SK-N-SH treated with all-trans-retinoic acid at 6 μM for 48 hours (cell line): ENCODE measurements around the gene TSPO.

Source experiments
- ATAC-seq: fragments of 200-7000 bp; cut with Tn5 transposase; 3 replicates; pipeline ENCODE4 v1.9.1; 2020; ENCODE audit warnings: mild to moderate bottlenecking, moderate library complexity
- ARNTL ChIP-seq: fragments of 450-650 bp; formaldehyde crosslinking; IDR thresholded peaks from 2 replicates; pipeline ENCODE4 v1.5.0; 2020; ENCODE audit warnings: low read depth, mild to moderate bottlenecking, moderate library complexity, borderline replicate concordance
- BACH2 ChIP-seq: fragments of 250-450 bp; sonication (Bioruptor Pico); IDR thresholded peaks from 2 replicates; pipeline ENCODE4 v1.9.0; 2021; ENCODE audit warnings: mild to moderate bottlenecking, borderline replicate concordance
- CSDC2 ChIP-seq: fragments of 250-450 bp; sonication (Bioruptor Pico); IDR thresholded peaks from 2 replicates; pipeline ENCODE4 v1.5.0; 2020; ENCODE audit warnings: mild to moderate bottlenecking, moderate library complexity
- ESRRG ChIP-seq: fragments of 250-450 bp; sonication (Bioruptor Pico); IDR thresholded peaks from 2 replicates; pipeline ENCODE4 v1.6.1; 2021; ENCODE audit warnings: mild to moderate bottlenecking
- GLIS3 ChIP-seq: fragments of 250-450 bp; sonication (Bioruptor Pico); IDR thresholded peaks from 2 replicates; pipeline ENCODE4 v1.5.0; 2020; ENCODE audit warnings: mild to moderate bottlenecking, moderate library complexity
- OSR1 ChIP-seq: fragments of 250-450 bp; sonication (Bioruptor Pico); IDR thresholded peaks from 2 replicates; pipeline ENCODE4 v1.8.0; 2022; ENCODE audit warnings: moderate library complexity, mild to moderate bottlenecking, inconsistent platforms
- POU6F1 ChIP-seq: fragments of 250-450 bp; sonication (Bioruptor Pico); IDR thresholded peaks from 2 replicates; pipeline ENCODE4 v1.8.0; 2021; ENCODE audit warnings: low read depth, mild to moderate bottlenecking, moderate library complexity, borderline replicate concordance
- PPARA ChIP-seq: fragments of 250-450 bp; sonication (Bioruptor Pico); IDR thresholded peaks from 2 replicates; pipeline ENCODE4 v1.5.0; 2020; ENCODE audit warnings: mild to moderate bottlenecking, borderline replicate concordance
- RARB ChIP-seq: fragments of 250-450 bp; sonication (Bioruptor Pico); IDR thresholded peaks from 2 replicates; pipeline ENCODE4 v1.8.0; 2021; ENCODE audit warnings: mild to moderate bottlenecking, moderate library complexity
- TCF4 ChIP-seq: fragments of 250-450 bp; sonication (Bioruptor Pico); IDR thresholded peaks from 2 replicates; pipeline ENCODE4 v1.8.0; 2021; ENCODE audit warnings: mild to moderate bottlenecking, moderate library complexity, borderline replicate concordance
- TOX ChIP-seq: fragments of 250-450 bp; sonication (Bioruptor Pico); IDR thresholded peaks from 2 replicates; pipeline ENCODE4 v1.8.0; 2021; ENCODE audit warnings: mild to moderate bottlenecking, moderate library complexity, borderline replicate concordance
- ZC3H10 ChIP-seq: fragments of 250-450 bp; sonication (Bioruptor Pico); IDR thresholded peaks from 2 replicates; pipeline ENCODE4 v1.5.1; 2021; ENCODE audit warnings: mild to moderate bottlenecking, moderate library complexity
- ZFP3 ChIP-seq: fragments of 250-450 bp; sonication (Bioruptor Pico); IDR thresholded peaks from 2 replicates; pipeline ENCODE4 v1.5.0; 2020; ENCODE audit warnings: mild to moderate bottlenecking, moderate library complexity
- ZNF565 ChIP-seq: fragments of 450-650 bp; formaldehyde crosslinking; conservative IDR thresholded peaks from 2 replicates; pipeline ENCODE4 v1.5.0; 2020; ENCODE audit warnings: low read depth, mild to moderate bottlenecking, moderate library complexity
- ZNF8 ChIP-seq: fragments of 450-650 bp; formaldehyde crosslinking; IDR thresholded peaks from 2 replicates; pipeline ENCODE4 v1.5.0; 2020; ENCODE audit warnings: mild to moderate bottlenecking, moderate library complexity
- TF ChIP-seq, protein P1 (sequence below): fragments of 250-450 bp; sonication (Bioruptor Pico); IDR thresholded peaks from 2 replicates; pipeline ENCODE4 v1.5.1; 2020; ENCODE audit warnings: low read depth, mild to moderate bottlenecking, moderate library complexity
- TF ChIP-seq, protein P2 (sequence below): fragments of 250-450 bp; sonication (Bioruptor Pico); IDR thresholded peaks from 2 replicates; pipeline ENCODE4 v1.5.1; 2021; ENCODE audit warnings: mild to moderate bottlenecking, moderate library complexity
- TF ChIP-seq, protein P3 (sequence below): fragments of 250-450 bp; sonication (Bioruptor Pico); IDR thresholded peaks from 2 replicates; pipeline ENCODE4 v1.8.0; 2020; ENCODE audit warnings: mild to moderate bottlenecking, moderate library complexity, borderline replicate concordance

The TSPO gene

GRCh38 chr22:43134553-43134952 is 16.8 kb upstream of the TSPO start:
- TF ChIP-seq ZFP3 (CRISPR knock-in tag), result no peak
- TF ChIP-seq ZNF8 (CRISPR knock-in tag), result no peak
- TF ChIP-seq ARNTL, result no peak
- no peak for ATAC-seq

DNA sequence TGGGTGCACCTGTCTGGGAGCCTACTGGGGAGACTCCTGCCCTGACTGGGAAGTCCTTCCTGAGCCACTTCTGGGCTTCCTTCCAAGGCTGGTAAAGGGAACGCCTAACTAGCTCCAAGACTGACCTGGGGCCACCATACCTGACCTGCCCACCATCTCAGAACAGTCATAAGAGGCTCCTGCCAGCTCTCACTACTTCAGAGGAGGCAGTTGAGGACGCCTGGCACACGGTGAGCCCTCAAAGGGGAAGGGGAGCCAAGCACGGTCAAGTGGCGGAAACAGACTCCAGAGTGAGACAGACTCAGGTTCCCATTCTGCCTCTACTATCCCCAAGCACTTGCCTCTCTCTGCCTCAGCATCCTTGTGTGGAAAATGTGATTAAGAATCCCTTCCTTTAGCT is 15.8 kb upstream of the TSPO start:
- ATAC-seq, result no peak
- no peak for TF ChIP-seq ZNF8 (CRISPR knock-in tag)
- TF ChIP-seq CSDC2 (CRISPR knock-in tag), result no peak
- no peak for TF ChIP-seq TCF4 (CRISPR knock-in tag)
- no peak for TF ChIP-seq ESRRG (CRISPR knock-in tag)
- TF ChIP-seq, protein P1, sequence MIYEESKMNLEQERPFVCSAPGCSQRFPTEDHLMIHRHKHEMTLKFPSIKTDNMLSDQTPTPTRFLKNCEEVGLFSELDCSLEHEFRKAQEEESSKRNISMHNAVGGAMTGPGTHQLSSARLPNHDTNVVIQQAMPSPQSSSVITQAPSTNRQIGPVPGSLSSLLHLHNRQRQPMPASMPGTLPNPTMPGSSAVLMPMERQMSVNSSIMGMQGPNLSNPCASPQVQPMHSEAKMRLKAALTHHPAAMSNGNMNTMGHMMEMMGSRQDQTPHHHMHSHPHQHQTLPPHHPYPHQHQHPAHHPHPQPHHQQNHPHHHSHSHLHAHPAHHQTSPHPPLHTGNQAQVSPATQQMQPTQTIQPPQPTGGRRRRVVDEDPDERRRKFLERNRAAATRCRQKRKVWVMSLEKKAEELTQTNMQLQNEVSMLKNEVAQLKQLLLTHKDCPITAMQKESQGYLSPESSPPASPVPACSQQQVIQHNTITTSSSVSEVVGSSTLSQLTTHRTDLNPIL (CRISPR knock-in tag), result no peak
- TF ChIP-seq BACH2 (CRISPR knock-in tag), result no peak
- TF ChIP-seq TOX (CRISPR knock-in tag), result no peak
- TF ChIP-seq, all 23 proteins: peak for 0

- TF ChIP-seq, protein P2, sequence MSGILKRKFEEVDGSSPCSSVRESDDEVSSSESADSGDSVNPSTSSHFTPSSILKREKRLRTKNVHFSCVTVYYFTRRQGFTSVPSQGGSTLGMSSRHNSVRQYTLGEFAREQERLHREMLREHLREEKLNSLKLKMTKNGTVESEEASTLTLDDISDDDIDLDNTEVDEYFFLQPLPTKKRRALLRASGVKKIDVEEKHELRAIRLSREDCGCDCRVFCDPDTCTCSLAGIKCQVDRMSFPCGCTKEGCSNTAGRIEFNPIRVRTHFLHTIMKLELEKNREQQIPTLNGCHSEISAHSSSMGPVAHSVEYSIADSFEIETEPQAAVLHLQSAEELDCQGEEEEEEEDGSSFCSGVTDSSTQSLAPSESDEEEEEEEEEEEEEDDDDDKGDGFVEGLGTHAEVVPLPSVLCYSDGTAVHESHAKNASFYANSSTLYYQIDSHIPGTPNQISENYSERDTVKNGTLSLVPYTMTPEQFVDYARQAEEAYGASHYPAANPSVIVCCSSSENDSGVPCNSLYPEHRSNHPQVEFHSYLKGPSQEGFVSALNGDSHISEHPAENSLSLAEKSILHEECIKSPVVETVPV (CRISPR knock-in tag), result no peak
- TF ChIP-seq CSDC2 (CRISPR knock-in tag), result no peak
- TF ChIP-seq ZNF565 (CRISPR knock-in tag), result no peak
- no peak for TF ChIP-seq ESRRG (CRISPR knock-in tag)
- peak; percentile 77 for ATAC-seq
Measured at GRCh38 chr22:43136255-43136654, 15.1 kb upstream of the TSPO start.

- TF ChIP-seq ARNTL, result no peak
- TF ChIP-seq ZNF8 (CRISPR knock-in tag), result no peak
- no peak for TF ChIP-seq ZNF565 (CRISPR knock-in tag)
- no peak for TF ChIP-seq PPARA (CRISPR knock-in tag)
- no peak for TF ChIP-seq POU6F1 (CRISPR knock-in tag)
- no peak for TF ChIP-seq OSR1
- no peak for TF ChIP-seq ZFP3 (CRISPR knock-in tag)
- no peak for TF ChIP-seq GLIS3 (CRISPR knock-in tag)
- TF ChIP-seq ZC3H10, result no peak
- TF ChIP-seq, protein P3, sequence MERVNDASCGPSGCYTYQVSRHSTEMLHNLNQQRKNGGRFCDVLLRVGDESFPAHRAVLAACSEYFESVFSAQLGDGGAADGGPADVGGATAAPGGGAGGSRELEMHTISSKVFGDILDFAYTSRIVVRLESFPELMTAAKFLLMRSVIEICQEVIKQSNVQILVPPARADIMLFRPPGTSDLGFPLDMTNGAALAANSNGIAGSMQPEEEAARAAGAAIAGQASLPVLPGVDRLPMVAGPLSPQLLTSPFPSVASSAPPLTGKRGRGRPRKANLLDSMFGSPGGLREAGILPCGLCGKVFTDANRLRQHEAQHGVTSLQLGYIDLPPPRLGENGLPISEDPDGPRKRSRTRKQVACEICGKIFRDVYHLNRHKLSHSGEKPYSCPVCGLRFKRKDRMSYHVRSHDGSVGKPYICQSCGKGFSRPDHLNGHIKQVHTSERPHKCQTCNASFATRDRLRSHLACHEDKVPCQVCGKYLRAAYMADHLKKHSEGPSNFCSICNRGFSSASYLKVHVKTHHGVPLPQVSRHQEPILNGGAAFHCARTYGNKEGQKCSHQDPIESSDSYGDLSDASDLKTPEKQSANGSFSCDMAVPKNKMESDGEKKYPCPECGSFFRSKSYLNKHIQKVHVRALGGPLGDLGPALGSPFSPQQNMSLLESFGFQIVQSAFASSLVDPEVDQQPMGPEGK (CRISPR knock-in tag), result no peak
- no peak for TF ChIP-seq TCF4 (CRISPR knock-in tag)
- TF ChIP-seq, all 23 proteins: peak for 0
- ATAC-seq, result no peak
Measured at GRCh38 chr22:43136801-43137200, 14.6 kb upstream of the TSPO start.

DNA sequence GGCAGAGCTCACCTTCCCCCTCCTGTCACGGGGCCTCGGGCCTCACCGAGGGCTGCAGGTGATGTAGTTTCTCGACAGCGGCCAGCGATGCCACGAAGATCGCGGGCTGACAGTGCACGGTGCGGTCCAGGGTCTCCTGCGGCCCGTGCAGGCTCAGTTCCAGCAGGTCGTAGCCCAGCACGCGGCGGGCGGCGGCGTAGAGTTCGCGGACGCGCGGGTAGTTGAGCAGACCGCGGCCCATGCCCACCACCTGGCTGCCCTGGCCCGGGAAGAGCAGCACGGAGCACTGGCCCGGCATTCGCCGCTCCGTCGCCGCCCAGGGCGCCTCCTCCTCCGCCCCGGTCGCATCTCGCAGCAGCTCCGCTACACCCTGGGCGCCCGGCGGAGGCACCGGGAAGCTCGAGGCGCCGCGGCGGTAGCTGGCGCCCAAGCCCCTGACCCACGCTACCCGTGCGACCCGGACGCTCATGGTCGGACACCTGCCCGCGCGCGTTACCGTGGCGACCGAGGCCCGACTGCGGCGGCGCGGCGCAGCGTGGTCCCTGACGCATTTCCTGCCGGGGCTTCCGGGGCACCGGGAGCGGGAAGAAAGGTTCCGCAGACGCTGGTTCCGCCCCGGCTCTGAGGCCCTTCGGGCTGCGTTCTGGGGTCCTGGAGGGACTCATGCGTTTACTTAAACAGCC is 8.3 kb upstream of the TSPO start, which contains the start of gene MCAT:
TSS of gene MCAT (minus strand) at position 519 of the 683 bp plus-strand sequence. CDS start at position 469, 50 bp downstream.
- ATAC-seq, result peak; percentile 96
- TF ChIP-seq ARNTL (no peak), ZFP3 (CRISPR knock-in tag) (no peak), ZNF8 (CRISPR knock-in tag) (no peak), RARB (CRISPR knock-in tag) (no peak), PPARA (CRISPR knock-in tag) (no peak), POU6F1 (CRISPR knock-in tag) (no peak), ZNF565 (CRISPR knock-in tag) (no peak), ZC3H10 (no peak), GLIS3 (CRISPR knock-in tag) (no peak), TOX (CRISPR knock-in tag) (no peak), BACH2 (CRISPR knock-in tag) (no peak), ESRRG (CRISPR knock-in tag) (no peak), CSDC2 (CRISPR knock-in tag) (no peak)
- TF ChIP-seq, protein P3 (CRISPR knock-in tag), result no peak
- TF ChIP-seq, protein P2 (CRISPR knock-in tag), result no peak
